OCI-LY7 (cell line): ENCODE measurements around the gene MSLN. TPM values are rescaled to one million over a fixed set of nuclear protein-coding genes. Genes with fewer than 3 reads are reported as not detected.

Experiments used
- BruUV-seq: library from RNA; stranded (reverse); fragments of 400-500 nt; replicated peaks from 2 replicates; lab custom pipeline; 2021; lab: Mats Ljungman, UMichigan
- CTCF ChIA-PET: fragments of 300-600 bp; sonication (Branson Sonifier 250); formaldehyde crosslinking; loops from one replicate; lab custom pipeline; 2022; ENCODE audit warnings: antibody characterized with exemption; ENCODE audit not compliant: unreplicated experiment; lab: Charles Lee
- POLR2A ChIA-PET: fragments of 300-600 bp; sonication (Branson Sonifier 250); formaldehyde crosslinking; loops from one replicate; lab custom pipeline; 2022; ENCODE audit warnings: antibody characterized with exemption; lab: Charles Lee
- DNase-seq: peaks from one replicate; pipeline ENCODE4 v3.0.0-alpha.2; 2015; ENCODE audit warnings: low spot score
- H2AFZ ChIP-seq: fragments of 200-600 bp; sonication (generic), shearing (Covaris generic); 2 replicates; pipeline ENCODE4 v1.6.1; 2014; ENCODE audit warnings: mild to moderate bottlenecking, antibody characterized with exemption, low read length, moderate library complexity
- H3K27ac ChIP-seq: fragments of 200-600 bp; sonication (generic); 2 replicates; pipeline ENCODE4 v1.5.1; 2014; ENCODE audit warnings: mixed run types, low read depth, mild to moderate bottlenecking, moderate library complexity, low read length, inconsistent platforms; ENCODE audit not compliant: poor library complexity, severe bottlenecking
- H3K36me3 ChIP-seq: fragments of 200-600 bp; sonication (generic); 2 replicates; pipeline ENCODE4 v1.6.1; 2014; ENCODE audit warnings: mild to moderate bottlenecking, antibody characterized with exemption, low read length, moderate library complexity, mixed read lengths; ENCODE audit not compliant: insufficient read depth
- H3K4me1 ChIP-seq: fragments of 200-600 bp; sonication (generic); 2 replicates; pipeline ENCODE4 v1.5.1; 2014; ENCODE audit warnings: mild to moderate bottlenecking, low read length; ENCODE audit not compliant: insufficient read depth, poor library complexity, severe bottlenecking
- H3K4me2 ChIP-seq: fragments of 200-600 bp; sonication (generic); 2 replicates; pipeline ENCODE4 v1.6.1; 2014; ENCODE audit warnings: mild to moderate bottlenecking, low read length
- H3K4me3 ChIP-seq: fragments of 200-600 bp; sonication (generic); 2 replicates; pipeline ENCODE4 v1.5.1; 2014; ENCODE audit warnings: mild to moderate bottlenecking, low read depth, low read length; ENCODE audit not compliant: poor library complexity, severe bottlenecking
- H3K79me2 ChIP-seq: fragments of 200-600 bp; sonication (generic); 2 replicates; pipeline ENCODE4 v1.6.1; 2016; ENCODE audit warnings: low read depth, mild to moderate bottlenecking, low read length, moderate library complexity, mixed read lengths; ENCODE audit not compliant: insufficient read depth
- H3K9me2 ChIP-seq: fragments of 200-600 bp; sonication (generic); 2 replicates; pipeline ENCODE4 v1.6.1; 2016; ENCODE audit warnings: mild to moderate bottlenecking, low read length, mixed read lengths; ENCODE audit not compliant: insufficient read depth
- H3K9me3 ChIP-seq: fragments of 200-600 bp; sonication (generic); 2 replicates; pipeline ENCODE4 v1.6.1; 2014; ENCODE audit warnings: mild to moderate bottlenecking, mixed run types, low read length, mixed read lengths
- H4K20me1 ChIP-seq: fragments of 200-600 bp; sonication (generic); 2 replicates; pipeline ENCODE4 v1.6.1; 2014; ENCODE audit warnings: mild to moderate bottlenecking, antibody characterized with exemption, low read length, moderate library complexity, mixed read lengths; ENCODE audit not compliant: insufficient read depth
- CTCF ChIP-seq: fragments of 200-600 bp; sonication (generic); conservative IDR thresholded peaks from 2 replicates; pipeline ENCODE4 v1.5.1; 2014; ENCODE audit warnings: mild to moderate bottlenecking, antibody characterized with exemption, low read length, moderate library complexity, mixed read lengths
- EZH2phosphoT487 ChIP-seq: fragments of 200-600 bp; sonication (generic); IDR thresholded peaks from 2 replicates; pipeline ENCODE4 v1.6.1; 2018; ENCODE audit warnings: low read depth, borderline replicate concordance, mild to moderate bottlenecking, mixed run types, antibody characterized with exemption, low read length, moderate library complexity, mixed read lengths
- intact Hi-C: fragments of 100-400 bp; cut with micrococcal nuclease; formaldehyde crosslinking; loops from one replicate; pipeline ENCODE4 v1.10.0; 2022; ENCODE audit not compliant: unreplicated experiment
- total RNA-seq, 2 experiments: library from RNA; depleted of rRNA in 1 of 2; stranded (reverse); fragments of >200 nt in 1 of 2; shearing (Covaris generic) in 1 of 2; gene quantifications; 2 replicates each; pipeline ENCODE4 v1.2.3, GENCODE V29; 2014 to 2022

The MSLN gene
- total RNA-seq, 2 experiments from 2014 or later = 0.13 to 0.44 TPM

- CTCF ChIA-PET = no interaction called here
- intact Hi-C loops = no loop called here
- H3K27ac ChIP-seq = no peak overlapping the region
Measured at GRCh38 chr16:760065-760464, 469 bp upstream of the MSLN start.

GRCh38 chr16:761625-762513 lies 1.3 kb downstream of the MSLN start:
- CTCF ChIA-PET = no interaction called here

More at GRCh38 chr16:760065-760464, 469 bp upstream of the MSLN start:
- DNase-seq = no peak
- H3K4me2 ChIP-seq = no peak overlapping the region
- POLR2A ChIA-PET = no interaction called here
- no peak overlapping the region for H2AFZ ChIP-seq
- no peaks in the 10 kb centered on the region for H3K36me3 ChIP-seq
- no TSS peak for BruUV-seq
- H4K20me1 ChIP-seq = no peaks in the 10 kb centered on the region
- no peaks in the 10 kb centered on the region for H3K9me3 ChIP-seq
- no peaks in the 10 kb centered on the region for H3K79me2 ChIP-seq
- TF ChIP-seq EZH2phosphoT487 = no peak
- no peak for TF ChIP-seq CTCF
- no peaks in the 10 kb centered on the region for H3K4me1 ChIP-seq
- H3K9me2 ChIP-seq = no peaks in the 10 kb centered on the region
- H3K4me3 ChIP-seq = no peak overlapping the region

More at GRCh38 chr16:761625-762513, 1.3 kb downstream of the MSLN start:
- no peak for DNase-seq
- no peaks in the 10 kb centered on the region for H3K4me1 ChIP-seq
- H4K20me1 ChIP-seq = no peaks in the 10 kb centered on the region
- H3K79me2 ChIP-seq = no peaks in the 10 kb centered on the region
- no peaks in the 10 kb centered on the region for H3K9me3 ChIP-seq
- POLR2A ChIA-PET = no interaction called here
- no peak overlapping the region for H2AFZ ChIP-seq
- no peak overlapping the region for H3K27ac ChIP-seq
- H3K4me2 ChIP-seq = no peak overlapping the region
- H3K36me3 ChIP-seq = no peaks in the 10 kb centered on the region
- no TSS peak for BruUV-seq
- TF ChIP-seq EZH2phosphoT487 = no peak
- no peak for TF ChIP-seq CTCF
- intact Hi-C loops = no loop called here
- no peaks in the 10 kb centered on the region for H3K9me2 ChIP-seq
- H3K4me3 ChIP-seq = no peak overlapping the region
